Activated effector memory CD4-positive, alpha-beta T cell treated with Interleukin-2 at 50 U/mL for 16 hours (primary cell): Measurements from ENCODE around the gene ANKRD28.
"Not testable (repeated sequence)": the region's sequence is repeated elsewhere in the genome, so short reads cannot be mapped to it uniquely, and the experiment has no call there.

ENCODE experiments used
- DNase-seq: peaks from one replicate; pipeline ENCODE4 v3.0.0-alpha.2; 2020

ANKRD28 gene

GRCh38 chr3:15769256-15769915 is 28.4 kb downstream of the ANKRD28 start:
- no peak for DNase-seq

GRCh38 chr3:15768421-15769255 is 29.1 kb downstream of the ANKRD28 start:
- no peak for DNase-seq

GRCh38 chr3:15766406-15766805 is 31.4 kb downstream of the ANKRD28 start:
- DNase-seq, result no peak

DNA sequence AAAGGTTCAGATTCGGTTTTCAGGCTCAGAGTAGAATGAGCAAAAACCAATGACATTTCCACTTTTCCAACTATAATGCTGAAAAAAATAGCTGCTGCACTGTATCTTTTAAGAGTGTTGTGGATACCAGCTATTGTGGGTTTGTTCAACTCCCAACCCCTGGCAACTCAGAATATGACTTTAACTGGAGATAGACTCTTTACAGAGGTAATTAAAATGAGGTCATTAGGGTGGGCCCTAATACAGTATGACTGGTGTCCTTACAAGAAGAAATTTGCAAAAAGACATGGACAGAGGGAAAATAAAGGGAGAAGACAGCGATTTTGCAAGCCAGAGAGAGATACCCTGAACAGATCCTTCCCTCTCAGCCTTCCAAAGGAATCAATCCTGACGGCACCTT is 39.5 kb downstream of the ANKRD28 start:
- DNase-seq, result no peak

DNA sequence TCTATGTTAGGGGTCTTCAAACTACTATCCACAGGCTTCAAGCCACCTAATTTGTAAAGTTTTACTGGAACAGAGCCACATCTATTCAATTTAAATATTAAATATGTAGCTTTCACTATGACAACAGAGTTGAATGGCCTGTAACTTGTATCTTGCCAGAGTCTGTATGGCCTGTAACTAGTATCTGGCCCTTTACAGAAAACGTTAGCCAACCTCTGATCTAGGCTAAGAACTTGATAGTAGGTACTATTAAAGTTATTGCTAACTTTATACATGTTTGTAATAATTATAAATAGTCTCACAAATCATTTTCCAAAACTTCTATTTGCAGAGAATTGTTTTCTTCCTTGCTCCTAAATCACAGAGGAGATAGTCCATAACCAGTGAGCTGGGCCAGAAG is 40.0 kb downstream of the ANKRD28 start:
- DNase-seq, result no peak

- DNase-seq, result no peak
Observed at GRCh38 chr3:15756505-15756904, 41.3 kb downstream of the ANKRD28 start.

- DNase-seq, result no peak
Observed at GRCh38 chr3:15755780-15756179, 42.0 kb downstream of the ANKRD28 start.

GRCh38 chr3:15755181-15755580 is 42.6 kb downstream of the ANKRD28 start:
- DNase-seq, result no peak

- DNase-seq, result no peak
Observed at GRCh38 chr3:15754047-15754446, 43.7 kb downstream of the ANKRD28 start.

- DNase-seq, result no peak
Observed at GRCh38 chr3:15753056-15753710, 44.6 kb downstream of the ANKRD28 start.

- DNase-seq, result no peak
Observed at GRCh38 chr3:15750879-15751278, 46.9 kb downstream of the ANKRD28 start.

GRCh38 chr3:15750143-15750542 is 47.6 kb downstream of the ANKRD28 start:
- no peak for DNase-seq

- not testable (repeated sequence) for DNase-seq
Observed at GRCh38 chr3:15745896-15746295, 51.9 kb downstream of the ANKRD28 start.

- no peak for DNase-seq
Observed at GRCh38 chr3:15744176-15744575, 53.6 kb downstream of the ANKRD28 start.

GRCh38 chr3:15743587-15744009 is 54.2 kb downstream of the ANKRD28 start:
- DNase-seq, result no peak

DNA sequence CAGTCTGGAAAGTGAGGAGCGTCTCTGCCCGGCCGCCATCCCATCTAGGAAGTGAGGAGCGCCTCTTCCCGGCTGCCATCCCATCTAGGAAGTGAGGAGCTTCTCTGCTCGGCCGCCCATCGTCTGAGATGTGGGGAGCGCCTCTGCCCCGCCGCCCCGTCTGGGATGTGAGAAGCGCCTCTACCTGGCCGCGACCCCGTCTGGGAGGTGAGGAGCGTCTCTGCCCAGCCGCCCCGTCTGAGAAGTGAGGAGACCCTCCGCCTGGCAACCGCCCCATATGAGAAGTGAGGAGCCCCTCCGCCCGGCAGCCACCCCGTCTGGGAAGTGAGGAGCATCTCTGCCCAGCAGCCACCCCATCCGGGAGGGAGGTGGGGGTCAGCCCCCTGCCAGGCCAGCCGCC is 55.5 kb downstream of the ANKRD28 start:
- DNase-seq, result not testable (repeated sequence)

DNA sequence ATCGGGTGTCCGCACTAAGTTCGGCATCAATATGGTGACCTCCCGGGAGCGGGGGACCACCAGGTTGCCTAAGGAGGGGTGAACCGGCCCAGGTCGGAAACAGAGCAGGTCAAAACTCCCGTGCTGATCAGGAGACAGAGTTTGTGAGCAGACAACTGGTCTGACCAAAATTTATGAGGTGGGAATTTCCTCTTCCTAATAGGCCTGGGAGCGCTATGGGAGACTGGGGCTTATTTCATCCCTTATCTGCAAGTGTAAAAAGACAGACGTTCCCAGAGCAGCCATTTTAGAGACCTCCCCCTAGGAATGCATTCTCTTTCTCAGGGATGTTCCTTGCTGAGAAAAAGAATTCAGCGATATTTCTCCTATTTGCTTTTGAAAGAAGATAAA is 59.2 kb downstream of the ANKRD28 start:
- DNase-seq, result not testable (repeated sequence)

GRCh38 chr3:15731024-15731423 is 66.8 kb downstream of the ANKRD28 start:
- DNase-seq, result no peak

DNA sequence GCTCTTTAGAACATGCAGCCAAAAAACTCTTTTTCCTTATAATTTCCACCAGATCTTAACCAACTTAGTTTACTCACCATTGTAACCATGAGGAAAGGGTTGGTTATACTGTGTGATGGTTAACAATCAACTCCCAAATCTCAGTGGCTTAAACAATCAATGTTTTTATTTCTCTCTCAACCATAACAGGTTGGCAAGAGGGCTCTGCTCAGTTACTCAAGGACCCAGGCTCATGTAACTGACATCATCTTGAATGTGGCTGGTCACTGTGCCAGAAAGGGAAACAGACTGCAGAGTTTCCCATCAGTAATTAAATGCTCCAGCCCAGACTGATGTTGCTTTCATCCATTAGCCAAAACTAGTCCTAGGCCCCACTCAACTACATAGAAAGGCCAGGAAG is 69.0 kb downstream of the ANKRD28 start:
- DNase-seq, result no peak

DNA sequence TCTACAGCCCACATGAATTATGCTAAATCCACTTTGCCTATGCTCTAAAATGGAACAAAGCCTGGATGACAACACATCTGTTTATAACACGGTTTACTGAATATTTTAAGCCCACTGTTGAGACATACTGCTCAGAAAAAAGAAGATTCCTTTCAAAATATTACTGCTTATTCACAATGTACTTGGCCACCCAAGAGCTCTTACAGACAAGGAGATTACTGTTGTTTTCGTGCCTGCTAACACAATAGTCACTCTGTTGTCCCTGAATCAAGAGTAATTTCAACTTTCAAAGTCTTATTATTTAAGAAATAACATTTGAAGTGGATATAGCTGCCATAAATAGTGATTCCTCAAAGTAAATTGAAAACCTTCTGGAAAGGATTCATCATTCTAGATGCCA is 70.9 kb downstream of the ANKRD28 start:
- no peak for DNase-seq

DNA sequence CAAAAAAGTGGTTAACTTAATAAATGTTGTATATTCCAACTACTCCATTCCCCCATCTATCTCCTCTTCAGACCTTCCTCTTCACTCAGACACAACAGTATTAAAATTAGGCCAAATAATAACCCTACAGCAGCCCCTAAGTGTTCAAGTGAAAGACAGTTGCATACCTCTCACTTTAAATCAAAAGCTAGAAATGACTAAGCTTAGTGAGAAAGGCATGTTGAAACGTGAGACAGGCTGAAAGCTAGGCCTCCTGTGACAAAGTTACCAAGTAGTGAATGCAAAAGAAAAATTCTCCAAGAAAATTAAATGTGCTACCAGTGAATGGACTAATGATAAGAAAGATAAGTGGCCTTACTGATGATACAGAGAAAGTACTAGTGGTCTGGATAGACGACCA is 71.7 kb downstream of the ANKRD28 start:
- DNase-seq, result no peak

DNA sequence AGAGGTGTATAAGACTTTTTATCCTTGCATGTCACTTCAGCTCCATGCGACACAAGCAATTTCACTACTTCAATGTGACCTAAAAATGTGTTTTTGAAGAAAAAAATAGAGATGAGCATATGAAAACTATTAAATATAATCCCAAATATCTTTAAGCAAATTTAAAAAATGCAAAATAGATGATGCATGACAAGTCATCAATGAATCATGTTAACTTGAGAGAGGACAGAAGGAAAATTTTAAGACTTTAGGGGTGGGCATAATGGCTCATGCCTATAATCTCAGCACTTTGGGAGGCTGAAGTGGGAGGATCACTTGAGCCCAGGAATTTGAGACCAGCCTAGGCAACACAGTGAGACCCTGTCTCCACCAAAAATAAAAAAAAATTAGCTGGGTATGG is 73.3 kb downstream of the ANKRD28 start:
- DNase-seq, result no peak

- DNase-seq, result no peak
Observed at GRCh38 chr3:15723624-15723884, 74.2 kb downstream of the ANKRD28 start.
